Renal cortical epithelial cell (primary cell): ENCODE data around the gene HES7. TPM values are rescaled to one million over a fixed set of nuclear protein-coding genes. Genes with fewer than 3 reads are reported as not detected.
"Not testable (repeated sequence)": the region's sequence is repeated elsewhere in the genome, so short reads cannot be mapped to it uniquely, and the experiment has no call there.

Experiments used
- DNase-seq: peaks from one replicate; pipeline ENCODE4 v3.0.0-alpha.2; 2011; ENCODE audit warnings: low read depth
- total RNA-seq: library from RNA; depleted of rRNA; stranded (reverse); fragments of >200 nt; gene quantifications from 2 replicates; pipeline ENCODE4 v1.2.3, GENCODE V29; 2014

The HES7 gene
- total RNA-seq: not detected in 2 replicates

DNA sequence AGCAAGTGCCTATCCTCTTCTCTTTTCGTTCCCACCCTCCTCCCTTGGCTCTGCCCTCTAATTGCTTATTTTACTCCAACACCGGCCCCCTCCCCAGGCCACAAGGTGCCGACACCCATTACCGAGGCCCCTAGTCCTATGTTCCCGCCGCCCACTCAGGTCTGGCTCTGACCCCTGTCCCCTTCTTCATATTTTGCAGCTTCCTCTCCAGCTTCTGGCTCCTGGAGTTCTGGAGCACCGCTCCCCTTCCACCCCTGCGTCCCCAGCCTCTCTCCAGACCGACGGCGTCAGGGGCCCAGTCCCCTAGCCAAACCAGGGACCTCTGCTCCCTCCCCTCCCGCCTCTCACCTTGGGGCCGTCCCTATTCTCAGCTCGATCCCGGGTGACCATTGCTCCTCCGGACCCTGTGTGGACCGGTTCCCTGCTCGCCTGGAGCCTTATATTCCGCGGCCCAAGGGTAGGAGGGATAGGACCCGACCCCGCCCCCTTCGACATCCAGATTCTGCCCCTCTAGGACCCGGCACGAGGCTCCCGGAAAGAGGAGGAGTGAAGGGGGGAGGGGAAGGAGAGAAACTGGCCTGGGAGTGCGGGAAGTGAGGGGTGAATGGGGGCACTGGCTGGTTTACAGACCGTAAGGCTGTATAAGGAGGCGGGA is at the start of gene HES7:
TSS of gene HES7 (minus strand) at position 412 of the 655 bp plus-strand sequence. CDS start at position 390, 22 bp downstream.
- DNase-seq: no peak

DNA sequence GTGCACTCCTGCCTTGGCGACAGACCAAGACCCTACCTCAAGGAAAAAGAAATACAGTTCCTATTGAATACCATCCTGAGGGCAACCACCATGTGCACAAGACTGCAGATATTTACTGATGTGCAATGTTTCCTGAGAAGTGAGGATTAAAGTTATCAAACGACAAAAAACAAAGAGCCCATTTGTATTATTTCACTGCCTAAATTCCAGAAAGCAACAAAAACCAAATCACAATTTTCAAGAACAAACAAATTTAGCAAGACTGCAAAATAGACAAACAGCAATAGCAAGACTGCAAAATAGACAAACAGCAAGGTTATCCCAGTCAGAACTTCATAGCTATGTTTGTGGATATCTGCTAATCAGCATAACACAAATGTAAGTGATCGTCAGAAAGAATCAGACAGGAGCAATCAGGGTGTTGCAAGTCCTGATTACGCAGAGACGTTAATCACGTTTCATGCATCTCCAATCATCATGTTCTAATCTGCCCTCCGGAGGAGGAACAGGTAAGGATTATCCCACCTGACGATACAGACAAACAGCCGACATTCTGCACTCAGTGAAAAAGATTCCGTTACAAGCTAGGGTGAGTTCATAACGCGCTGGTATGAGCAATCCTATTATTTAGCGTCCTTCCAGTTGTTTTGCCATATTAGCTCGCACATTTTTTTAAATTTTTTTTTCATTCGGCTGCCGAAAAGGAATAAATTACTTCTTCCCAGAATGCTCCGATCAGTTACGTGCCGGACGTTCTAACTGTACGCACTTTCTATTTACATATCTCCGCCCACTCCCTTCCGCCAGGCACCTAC is 49.4 kb upstream of the HES7 start:
- DNase-seq: peak; percentile 99

DNA sequence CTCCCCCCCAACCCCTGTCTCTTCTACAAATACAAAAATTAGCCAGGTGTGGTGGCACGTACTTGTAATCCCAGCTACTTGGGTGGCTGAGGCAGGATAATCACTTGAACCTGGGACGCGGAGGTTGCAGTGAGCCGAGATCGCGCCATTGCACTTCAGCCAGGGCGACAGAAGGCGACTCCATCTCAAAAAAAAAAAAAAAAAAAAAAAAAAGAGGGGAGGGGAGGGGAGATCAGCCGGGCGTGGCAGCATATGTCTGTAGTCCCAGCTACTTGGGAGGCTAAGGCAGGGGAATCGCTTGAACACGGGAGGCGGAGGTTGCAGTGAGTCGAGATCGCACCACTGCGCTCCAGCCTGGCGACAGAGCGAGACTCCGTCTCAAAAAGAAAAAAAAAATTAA is 46.3 kb upstream of the HES7 start:
- not testable (repeated sequence) for DNase-seq

DNA sequence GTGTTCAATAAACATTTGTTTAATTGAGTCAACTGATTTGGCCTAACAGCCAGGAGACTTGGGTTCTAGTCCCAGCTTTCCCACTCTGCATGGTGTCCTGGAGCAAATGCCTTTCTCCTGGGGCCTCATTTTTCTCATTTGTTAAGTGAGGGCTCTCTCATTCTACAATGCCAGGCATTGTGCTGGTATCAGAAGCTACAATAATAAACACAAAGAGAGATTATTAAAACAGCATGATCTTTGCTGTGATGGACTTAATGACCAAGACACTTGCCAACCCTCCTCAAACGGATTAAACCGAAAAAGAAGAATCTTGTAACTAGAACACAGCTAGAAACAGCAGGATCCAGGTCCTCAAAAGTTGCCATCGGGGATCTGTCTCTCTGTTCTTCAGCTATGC is 43.6 kb upstream of the HES7 start:
- no peak for DNase-seq

DNA sequence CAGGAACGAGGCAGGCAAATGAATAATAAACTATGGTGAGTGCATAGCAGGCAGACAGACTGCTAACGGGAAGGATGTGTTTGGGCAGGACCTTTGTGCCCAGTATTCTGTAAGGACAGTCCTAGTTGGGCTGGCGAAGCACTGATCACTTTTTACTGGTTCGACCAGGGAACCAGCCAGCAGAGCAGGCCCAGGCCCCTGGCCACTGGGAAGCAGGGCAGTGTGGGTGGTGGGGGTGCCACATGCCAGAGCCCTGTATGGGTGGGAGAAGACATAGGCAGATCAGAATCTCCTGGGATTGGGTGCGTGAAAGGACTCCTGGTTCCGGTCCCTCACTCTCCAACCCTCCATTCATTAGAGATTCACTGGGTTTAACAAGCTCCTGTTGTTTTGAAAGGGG is 42.8 kb upstream of the HES7 start:
- DNase-seq: no peak

DNA sequence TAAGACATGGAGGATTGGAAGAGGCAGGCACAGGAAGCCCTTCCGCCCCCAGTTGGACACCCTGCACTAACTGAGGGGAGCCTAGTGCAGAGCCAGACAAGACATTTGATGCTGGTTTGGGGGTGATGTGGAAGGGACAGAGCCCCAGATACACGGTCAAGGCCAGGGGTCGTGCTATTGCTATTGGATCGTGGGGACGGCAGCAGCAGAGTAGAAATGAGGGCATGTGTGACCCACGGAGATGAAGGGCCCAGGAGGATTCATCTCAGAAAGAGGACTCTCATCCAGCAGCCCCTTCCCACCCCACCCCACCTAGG is 40.9 kb upstream of the HES7 start:
- DNase-seq: no peak

DNA sequence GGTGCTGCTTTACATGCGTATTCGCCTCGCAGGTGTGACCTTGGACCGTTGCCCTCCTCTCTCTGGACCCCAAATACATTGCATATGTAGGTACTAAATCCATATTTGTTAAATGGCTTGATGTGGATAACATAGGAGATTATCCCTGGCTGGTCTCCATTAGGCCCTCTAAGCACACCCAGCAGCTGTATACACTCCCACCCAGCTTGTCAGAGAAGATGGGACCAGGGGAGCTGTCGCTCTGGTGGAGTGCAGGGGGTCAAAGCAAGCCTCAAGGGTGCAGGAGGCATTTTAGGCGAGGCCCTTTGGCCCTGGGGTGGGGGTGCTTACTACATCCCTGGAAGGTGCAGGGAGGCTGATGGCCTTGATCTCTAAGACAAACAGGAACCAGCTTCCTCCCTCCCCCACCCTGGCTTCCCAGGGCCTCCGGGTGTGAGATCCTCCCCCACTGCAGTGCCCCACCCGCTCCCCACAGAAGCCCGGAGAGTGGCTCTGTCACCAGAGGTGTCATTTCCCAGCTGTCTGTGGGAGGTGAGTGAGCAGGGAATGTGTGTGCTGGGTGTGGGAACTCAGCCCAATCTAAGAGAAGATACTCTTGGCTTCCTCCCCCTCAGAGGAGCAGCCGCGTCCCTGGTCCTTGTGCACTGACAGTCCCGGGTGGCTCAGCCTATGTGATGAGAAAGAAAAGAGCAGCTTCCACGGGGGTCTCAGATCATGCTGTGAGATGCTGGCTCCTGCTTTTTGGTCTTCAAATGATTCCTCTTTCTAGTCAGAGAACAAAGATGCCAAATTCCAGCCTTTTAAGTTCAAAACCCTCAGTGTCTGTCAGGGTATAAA is 40.3 kb upstream of the HES7 start:
- peak; percentile 36 for DNase-seq

DNA sequence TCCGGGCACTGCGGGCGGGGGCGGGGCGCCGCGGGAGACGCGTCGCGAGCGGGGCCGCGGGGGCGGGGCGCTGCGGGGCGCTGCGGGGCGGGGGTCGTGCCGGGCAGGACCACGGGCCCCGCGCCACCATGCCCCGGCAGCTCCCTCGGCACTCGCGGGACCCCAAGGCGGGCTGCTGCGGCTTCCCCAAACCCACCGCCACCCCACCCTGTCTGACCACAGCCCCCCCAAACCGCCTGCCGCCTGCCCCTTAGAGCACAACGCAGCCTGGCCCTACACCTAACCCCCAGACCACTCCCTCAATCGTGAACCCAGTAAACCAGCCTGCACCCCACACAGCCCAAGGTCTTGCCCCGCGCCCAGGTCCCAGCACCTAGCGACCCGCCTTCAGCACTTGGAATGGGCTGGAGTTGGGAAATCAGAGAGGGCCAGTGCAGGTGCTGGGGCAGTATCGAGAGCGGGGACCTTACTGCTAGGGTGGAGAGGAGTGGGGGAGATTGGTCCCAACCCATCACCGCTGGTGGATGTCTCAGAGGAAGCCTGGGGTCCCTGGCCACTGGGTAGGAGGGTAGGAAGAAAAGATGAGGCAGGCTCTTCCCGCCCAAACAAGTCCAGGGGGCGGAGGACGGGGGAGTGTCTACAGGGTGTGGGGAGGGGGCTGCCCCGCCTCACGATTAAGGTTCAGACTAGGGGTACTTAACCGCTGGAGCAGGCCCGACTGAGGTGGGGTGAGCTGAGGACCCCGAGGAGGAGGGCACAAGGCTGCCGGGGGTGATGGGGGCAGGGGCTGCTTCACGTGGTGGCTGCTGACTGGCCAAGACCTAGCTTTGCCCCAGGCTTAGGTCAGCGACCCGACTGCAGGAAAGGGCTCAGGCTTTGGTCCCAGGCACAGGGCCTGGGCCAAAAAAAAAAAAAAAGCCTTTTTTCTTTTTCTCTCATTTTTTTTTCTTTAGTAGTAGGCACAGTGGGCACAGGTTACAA is 39.4 kb upstream of the HES7 start:
- no peak for DNase-seq

DNA sequence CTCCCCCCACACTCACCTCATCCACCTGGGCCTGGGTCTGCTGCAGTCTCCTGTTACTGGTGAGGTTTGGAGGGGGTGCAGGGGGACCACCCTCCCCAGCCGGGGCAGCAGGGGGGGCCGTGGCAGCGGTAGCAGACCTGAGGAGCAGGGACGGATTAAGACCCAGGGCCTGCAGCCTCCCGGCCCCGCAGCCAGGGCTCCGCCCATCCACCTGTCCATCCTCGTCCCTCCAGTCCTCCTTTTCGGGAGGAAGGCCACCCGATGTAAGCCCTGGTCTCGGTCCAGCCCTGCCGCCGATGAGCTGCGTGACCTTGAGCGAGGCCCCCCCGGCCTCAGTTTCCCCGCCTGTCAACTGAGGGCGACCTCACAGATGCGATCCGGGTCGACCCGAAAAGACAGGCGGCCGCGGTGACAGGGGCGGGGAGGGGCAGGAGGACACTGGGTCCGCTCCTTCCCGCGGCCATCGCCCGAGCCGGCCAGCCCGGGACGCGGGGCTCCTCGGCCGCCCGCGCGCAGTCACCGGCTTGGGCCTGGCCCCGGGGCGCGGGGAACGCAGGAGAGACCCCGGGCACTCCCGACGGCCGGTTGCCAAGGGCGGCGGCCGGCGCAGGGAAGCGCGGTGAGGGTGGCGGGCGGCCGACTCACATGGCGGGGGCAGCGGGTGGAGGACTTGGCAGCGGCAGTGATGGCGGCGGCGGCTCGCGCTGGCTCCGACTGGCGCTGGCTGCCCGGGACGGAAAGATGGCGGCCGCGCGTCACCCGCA is 38.5 kb upstream of the HES7 start, which contains the start of gene VAMP2:
TSS of gene VAMP2 (minus strand) at position 716 of the 764 bp plus-strand sequence. CDS start at position 647, 69 bp downstream.
- no peak for DNase-seq

DNA sequence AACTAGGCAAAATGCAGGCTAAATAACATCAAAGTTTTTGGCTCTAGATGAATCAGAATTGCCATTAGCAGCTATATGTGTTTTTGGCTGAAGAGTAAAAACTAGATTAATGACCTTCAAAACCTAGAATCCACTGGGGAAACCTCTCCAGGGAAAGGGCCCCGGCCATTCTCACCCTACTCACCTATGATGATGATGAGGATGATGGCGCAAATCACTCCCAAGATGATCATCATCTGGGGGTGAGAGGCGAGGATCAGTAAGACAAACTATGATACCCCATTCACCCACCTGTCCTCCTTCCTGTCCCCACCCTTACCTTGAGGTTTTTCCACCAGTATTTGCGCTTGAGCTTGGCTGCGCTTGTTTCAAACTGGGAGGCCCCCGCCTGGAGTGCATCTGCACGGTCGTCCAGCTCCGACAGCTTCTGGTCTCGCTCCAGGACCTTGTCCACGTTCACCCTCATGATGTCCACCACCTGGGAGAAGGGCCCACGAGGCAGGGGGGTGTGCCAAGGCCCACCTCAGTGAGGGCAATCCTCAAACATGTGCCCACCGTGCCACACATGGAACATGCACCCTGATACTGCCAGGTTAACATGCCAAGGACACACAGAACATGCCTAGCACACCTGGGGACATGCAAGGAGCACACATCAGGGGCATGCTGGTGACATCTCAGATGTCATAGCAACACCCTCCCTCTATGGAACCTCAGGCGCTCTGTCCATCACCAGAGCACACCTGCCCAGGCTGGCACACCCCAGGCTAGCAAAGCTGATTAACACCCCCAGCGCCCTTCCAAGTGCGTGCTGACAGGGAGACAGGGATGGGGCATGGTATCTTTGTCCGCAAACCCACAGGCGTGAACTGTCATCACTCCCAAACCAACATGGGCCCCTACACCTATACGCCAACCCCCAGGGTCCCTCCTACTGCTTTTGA is 37.7 kb upstream of the HES7 start:
- no peak for DNase-seq

DNA sequence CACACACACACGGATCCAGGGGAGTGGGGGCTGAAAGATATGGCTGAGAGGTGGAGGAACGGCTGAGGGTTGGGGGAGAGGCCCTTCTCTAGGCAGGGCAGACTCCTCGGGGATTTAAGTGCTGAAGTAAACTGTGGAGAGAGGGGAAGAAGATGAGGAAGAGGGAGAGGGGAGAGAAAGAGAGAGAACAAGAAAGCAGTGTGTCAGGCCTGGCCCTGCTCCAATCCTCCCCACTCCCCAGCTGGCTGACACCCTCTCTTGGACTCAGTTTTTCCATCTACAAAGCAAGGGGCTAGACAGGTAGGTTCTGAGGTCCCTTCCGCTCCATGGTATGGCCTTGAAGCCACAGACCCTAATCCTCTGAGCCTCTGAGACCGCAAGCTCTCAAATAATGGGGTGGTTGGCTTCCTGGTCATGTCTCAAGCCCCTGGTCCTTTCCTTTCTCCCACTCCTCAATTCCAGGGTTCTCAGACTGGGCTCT is 36.9 kb upstream of the HES7 start:
- DNase-seq: no peak

DNA sequence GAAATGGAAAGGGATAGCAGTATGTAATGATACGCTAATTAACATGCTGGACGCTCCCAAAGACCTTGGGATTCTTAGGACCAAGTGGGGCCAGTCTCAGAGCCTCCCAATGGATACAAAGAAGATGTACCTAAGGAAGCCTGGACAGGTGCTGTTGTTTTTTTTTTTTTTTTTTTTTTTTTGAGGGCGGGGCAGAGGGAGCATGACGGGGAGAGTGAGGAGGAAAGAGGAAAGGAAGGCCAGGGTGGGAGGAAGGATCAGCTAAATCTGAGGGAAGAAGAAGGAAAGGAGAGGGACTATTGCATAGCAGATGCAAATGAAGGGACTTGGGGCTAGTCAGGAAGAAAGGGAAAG is 36.3 kb upstream of the HES7 start:
- no peak for DNase-seq

DNA sequence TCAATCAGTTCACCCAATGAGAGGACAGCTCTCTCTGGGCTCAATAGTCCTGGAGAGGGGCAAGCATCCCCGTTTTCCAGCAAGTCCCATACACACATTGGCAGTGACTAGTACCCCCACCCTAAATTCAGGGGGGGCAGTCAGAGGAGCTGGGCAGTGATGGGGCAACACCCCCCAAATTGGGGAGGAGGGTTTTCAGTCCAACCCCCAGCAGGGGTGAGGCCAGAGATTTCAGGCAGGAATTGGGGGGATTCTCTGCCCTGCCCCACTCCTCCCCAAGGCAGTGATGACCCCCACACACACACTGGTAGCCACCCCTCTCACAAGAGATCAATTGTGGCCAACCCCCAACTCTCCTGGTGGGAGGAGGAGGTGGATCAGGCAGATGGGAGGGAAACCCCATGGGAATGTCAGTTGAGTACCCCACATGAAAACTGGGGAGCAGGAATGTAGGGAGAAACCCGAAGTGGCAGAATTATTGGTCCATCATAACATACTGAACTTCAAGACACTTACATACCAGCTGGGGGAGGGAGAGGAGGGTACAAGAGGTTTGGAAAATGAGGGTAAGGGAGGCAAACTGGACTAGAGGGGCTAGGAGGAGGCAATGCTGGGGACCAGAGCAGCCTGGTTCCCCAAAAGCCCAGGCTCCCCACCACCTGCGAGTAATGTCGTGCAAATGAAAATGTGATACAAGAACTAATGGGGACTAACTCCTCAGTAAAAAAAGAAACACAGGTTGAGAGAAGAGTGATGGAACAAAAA is 35.7 kb upstream of the HES7 start:
- no peak for DNase-seq

DNA sequence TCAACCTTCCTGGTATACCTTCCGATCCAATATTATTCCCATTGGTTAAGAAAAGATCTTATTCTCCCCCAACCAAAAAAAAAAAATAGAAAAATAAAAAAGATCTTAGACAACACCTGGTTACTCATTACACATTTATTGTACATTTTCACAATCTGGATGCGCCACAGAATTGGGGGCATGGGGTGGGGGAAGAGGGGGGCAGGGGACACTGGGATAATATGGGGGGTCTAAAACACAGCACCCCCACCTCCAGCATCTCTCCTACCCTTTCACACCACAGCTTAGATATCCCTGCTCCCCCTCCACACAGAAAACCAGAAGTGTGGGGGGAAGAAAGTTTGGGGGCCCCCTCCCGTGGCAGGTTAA is 35.1 kb upstream of the HES7 start:
- DNase-seq: no peak

DNA sequence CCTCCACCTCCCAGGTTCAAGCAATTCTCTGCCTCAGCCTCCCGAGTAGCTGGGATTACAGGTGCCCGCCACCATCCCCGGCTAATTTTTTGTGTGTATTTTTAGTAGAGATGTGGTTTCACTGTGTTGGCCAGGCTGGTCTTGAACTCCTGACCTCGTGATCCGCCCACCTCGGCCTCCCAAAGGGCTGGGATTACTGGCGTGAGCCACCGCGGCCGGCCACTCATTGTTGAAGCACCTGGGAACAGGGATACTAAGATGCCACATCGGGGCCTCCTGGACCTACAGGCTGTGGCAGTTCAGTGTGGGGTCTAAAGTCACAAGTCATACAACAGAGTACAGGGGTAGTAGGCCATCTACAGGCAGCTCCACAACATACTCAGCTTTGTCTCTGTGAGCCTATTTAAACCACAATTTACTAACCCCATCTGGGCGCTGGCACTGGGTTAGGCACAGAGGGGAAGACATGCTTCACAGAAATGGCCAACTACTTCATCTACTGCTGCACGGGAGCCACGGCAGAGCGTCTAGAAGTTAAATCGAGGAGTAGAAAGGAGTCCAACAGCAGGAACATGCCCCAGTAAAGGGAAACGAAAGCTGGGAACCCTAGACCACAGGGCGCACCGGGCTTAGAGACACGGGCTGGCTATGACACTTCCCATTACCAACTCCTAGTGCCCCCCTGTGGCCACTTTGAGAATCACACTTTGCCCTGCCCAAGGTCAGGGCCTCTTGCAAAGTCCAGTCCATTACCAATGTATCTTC is 34.5 kb upstream of the HES7 start:
- DNase-seq: peak; percentile 84

DNA sequence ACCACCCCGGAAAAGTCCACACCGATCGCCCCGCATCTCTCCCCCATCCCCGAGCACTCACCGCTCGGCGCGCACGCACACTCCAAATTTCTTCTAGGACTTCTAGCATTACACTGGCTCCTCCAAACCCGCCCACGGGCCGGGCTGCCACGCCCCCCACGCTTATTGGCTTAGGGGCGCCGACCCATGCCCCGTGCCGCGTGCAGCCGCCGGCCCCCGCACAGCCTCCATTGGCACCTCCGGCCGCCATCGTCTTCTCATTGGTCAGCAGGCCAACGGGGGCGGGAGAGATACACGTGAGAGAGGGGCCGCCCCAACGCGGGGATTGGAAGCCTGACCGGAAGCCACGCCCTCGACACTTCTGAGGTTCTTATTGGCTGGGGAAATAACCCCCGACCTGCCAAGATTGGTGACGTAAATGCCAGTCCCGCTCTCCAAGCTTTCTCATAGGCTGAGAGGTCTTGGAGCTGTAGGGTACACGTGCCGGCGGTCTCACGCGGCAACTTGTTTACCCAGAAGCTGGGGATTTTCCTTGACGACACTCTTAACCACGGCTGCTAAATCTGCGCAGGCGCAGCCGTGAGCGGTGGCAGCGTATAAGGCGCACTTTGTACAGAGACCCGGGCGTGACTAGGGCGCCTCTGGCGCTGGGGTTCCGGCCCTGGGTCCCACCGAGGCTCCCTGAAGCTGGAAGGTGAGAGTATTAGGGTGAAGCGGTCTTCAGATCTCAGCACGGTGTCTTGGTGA is 32.5 kb upstream of the HES7 start:
- DNase-seq: peak; percentile 100

DNA sequence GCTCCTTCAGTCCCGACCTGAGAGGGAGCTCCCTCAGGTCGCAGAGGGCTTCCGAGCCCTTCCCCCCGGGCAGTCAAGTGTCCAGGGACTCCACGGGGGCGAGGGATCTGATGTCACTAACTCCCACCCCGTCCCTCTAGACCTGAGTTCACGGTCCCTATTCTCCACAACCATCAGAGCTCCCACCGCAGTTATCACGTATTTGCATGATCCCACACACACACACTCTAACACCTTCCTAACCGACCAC is 32.0 kb upstream of the HES7 start:
- DNase-seq: no peak
